Stimulated activated naive CD4-positive, alpha-beta T cell (primary cell): ENCODE measurements around the gene CDYL.
"Not testable (repeated sequence)": the region's sequence is repeated elsewhere in the genome, so short reads cannot be mapped to it uniquely, and the experiment has no call there.

Experiments used
- DNase-seq, 6 experiments: peaks; one replicate each; lab custom pipeline; 2025; lab: John Stamatoyannopoulos, UW

Gene CDYL

GRCh38 chr6:4846387-4846786, 70.2 kb downstream of the CDYL start:
- DNase-seq: no peak

- no peak for DNase-seq
Observed at GRCh38 chr6:4848382-4849068, 72.3 kb downstream of the CDYL start.

- no peak for DNase-seq
Observed at GRCh38 chr6:4849226-4850022, 73.2 kb downstream of the CDYL start.

- no peak for DNase-seq
Observed at GRCh38 chr6:4851035-4851434, 74.8 kb downstream of the CDYL start.

- not testable (repeated sequence) for DNase-seq
Observed at GRCh38 chr6:4852186-4852585, 76.0 kb downstream of the CDYL start.

- DNase-seq: no peak
Observed at GRCh38 chr6:4852938-4853337, 76.7 kb downstream of the CDYL start.

- DNase-seq: no peak
Observed at GRCh38 chr6:4853349-4853748, 77.1 kb downstream of the CDYL start.

GRCh38 chr6:4853782-4854511, 77.7 kb downstream of the CDYL start:
- no peak for DNase-seq

- no peak for DNase-seq
Observed at GRCh38 chr6:4856785-4857184, 80.6 kb downstream of the CDYL start.

GRCh38 chr6:4858194-4859015, 82.2 kb downstream of the CDYL start:
- DNase-seq: no peak

- DNase-seq: no peak
Observed at GRCh38 chr6:4860387-4860786, 84.2 kb downstream of the CDYL start.

- DNase-seq: no peak
Observed at GRCh38 chr6:4861564-4861963, 85.4 kb downstream of the CDYL start.

- no peak for DNase-seq
Observed at GRCh38 chr6:4864519-4864918, 88.3 kb downstream of the CDYL start.

- not testable (repeated sequence) for DNase-seq
Observed at GRCh38 chr6:4865006-4865405, 88.8 kb downstream of the CDYL start.

GRCh38 chr6:4870821-4871494, 94.8 kb downstream of the CDYL start:
- no peak for DNase-seq

- no peak for DNase-seq
Observed at GRCh38 chr6:4871825-4872224, 95.6 kb downstream of the CDYL start.

GRCh38 chr6:4872841-4873240, 96.6 kb downstream of the CDYL start:
- no peak for DNase-seq

- no peak for DNase-seq
Observed at GRCh38 chr6:4873928-4874327, 97.7 kb downstream of the CDYL start.

- DNase-seq: no peak
Observed at GRCh38 chr6:4879741-4880275, 103.6 kb downstream of the CDYL start.

- DNase-seq: no peak
Observed at GRCh38 chr6:4880363-4880762, 104.2 kb downstream of the CDYL start.

- no peak for DNase-seq
Observed at GRCh38 chr6:4883298-4883697, 107.1 kb downstream of the CDYL start.
